ENCODE data around the gene RHOT2. TPM values are rescaled to one million over a fixed set of nuclear protein-coding genes. Genes with fewer than 3 reads are reported as not detected.

Gene RHOT2
- total and polyA plus RNA-seq, 9 of the 15 experiments (the other 6 are each of a cell fraction or from before 2014, with no cell fraction given) = 5.0 to 373 (median 112) TPM

DNA sequence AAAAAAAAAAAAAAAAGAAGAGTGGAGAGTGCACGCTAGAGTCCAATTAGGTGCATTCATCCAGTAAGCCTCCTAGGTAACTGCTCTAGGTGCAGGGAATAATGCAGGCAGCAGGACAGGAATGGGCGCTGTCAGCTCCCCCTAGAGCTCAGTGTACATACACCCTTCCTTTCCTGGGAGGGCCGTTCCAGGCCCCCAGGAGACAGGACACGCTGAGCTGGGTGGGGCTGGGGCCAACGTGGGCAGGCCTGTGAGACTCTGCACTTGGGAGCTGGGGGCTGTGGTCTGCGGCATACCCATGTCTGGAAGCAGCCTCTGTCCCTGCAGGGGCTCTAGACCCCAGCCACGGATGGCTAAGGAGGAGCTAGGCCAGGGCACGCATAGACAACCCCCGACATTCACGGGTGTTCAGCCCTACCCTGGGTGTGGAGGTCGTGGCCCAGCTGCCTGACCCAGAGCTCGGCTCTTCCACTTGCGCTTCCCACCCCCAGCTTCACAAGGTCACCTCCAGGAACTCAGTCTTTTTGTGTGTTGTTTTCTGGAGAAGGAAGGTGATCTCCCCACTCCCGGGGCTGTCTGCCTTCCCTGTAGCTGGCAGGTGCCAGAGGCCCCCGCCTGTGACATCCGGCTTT, 52.0 kb downstream of the RHOT2 start (continued):
- TF ChIP-seq, protein P1, sequence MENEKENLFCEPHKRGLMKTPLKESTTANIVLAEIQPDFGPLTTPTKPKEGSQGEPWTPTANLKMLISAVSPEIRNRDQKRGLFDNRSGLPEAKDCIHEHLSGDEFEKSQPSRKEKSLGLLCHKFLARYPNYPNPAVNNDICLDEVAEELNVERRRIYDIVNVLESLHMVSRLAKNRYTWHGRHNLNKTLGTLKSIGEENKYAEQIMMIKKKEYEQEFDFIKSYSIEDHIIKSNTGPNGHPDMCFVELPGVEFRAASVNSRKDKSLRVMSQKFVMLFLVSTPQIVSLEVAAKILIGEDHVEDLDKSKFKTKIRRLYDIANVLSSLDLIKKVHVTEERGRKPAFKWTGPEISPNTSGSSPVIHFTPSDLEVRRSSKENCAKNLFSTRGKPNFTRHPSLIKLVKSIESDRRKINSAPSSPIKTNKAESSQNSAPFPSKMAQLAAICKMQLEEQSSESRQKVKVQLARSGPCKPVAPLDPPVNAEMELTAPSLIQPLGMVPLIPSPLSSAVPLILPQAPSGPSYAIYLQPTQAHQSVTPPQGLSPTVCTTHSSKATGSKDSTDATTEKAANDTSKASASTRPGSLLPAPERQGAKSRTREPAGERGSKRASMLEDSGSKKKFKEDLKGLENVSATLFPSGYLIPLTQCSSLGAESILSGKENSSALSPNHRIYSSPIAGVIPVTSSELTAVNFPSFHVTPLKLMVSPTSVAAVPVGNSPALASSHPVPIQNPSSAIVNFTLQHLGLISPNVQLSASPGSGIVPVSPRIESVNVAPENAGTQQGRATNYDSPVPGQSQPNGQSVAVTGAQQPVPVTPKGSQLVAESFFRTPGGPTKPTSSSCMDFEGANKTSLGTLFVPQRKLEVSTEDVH (IDR thresholded peaks at IDR 0.05; ENCODE audit: low read depth, partially characterized antibody) = no peak
- TF ChIP-seq CREM (IDR thresholded peaks at IDR 0.05; ENCODE audit: low read depth) = peak; percentile 46
- peak; percentile 77; the same call in 1 of the 2 replicates for TF ChIP-seq ESRRA (IDR thresholded peaks at IDR 0.05; ENCODE audit: borderline replicate concordance, low read depth)
- no peak for TF ChIP-seq KDM2B (CRISPR knock-in tag; IDR thresholded peaks at IDR 0.05)
- TF ChIP-seq RAD21 (CRISPR knock-in tag; conservative IDR thresholded peaks at IDR 0.05 in 1 of 2, IDR thresholded peaks at IDR 0.05 in 1 of 2) = no peak
- TF ChIP-seq SIN3A (IDR thresholded peaks at IDR 0.05; ENCODE audit: borderline replicate concordance in 2 of 2, control insufficient read depth in 1 of 2, low read depth in 2 of 2, low read length in 2 of 2) = peak in 1 of 2 experiments; percentile 25; a peak in 1 of 4 replicates
- TF ChIP-seq CBFA2T3 (IDR thresholded peaks at IDR 0.05) = peak; percentile 30
- 0 out of 2 replicates have a peak, but pooled peaks have one; percentile 40 for TF ChIP-seq HMGXB4 (CRISPR knock-in tag; IDR thresholded peaks at IDR 0.05)
- 0 out of 2 replicates have a peak, but pooled peaks have one; percentile 3 for TF ChIP-seq TCF3 (CRISPR knock-in tag; IDR thresholded peaks at IDR 0.05)
- TF ChIP-seq JUND (IDR thresholded peaks at IDR 0.05; ENCODE audit: borderline replicate concordance, low read depth, low read length) = no peak
- TF ChIP-seq JUND (tag; IDR thresholded peaks at IDR 0.05; ENCODE audit: borderline replicate concordance, low read depth, low read length) = no peak
- 0 out of 2 replicates have a peak, but pooled peaks have one; percentile 29 for TF ChIP-seq SIN3B (IDR thresholded peaks at IDR 0.05; ENCODE audit: low read depth)
- TF ChIP-seq ERF (CRISPR knock-in tag; IDR thresholded peaks at IDR 0.05) = 0 out of 2 replicates have a peak, but pooled peaks have one; percentile 23
- TF ChIP-seq SAFB (IDR thresholded peaks at IDR 0.05; ENCODE audit: borderline replicate concordance, low read depth, low read length) = peak; percentile 28; the same call in 1 of the 2 replicates
- peak; percentile 63 for TF ChIP-seq ZNF384 (IDR thresholded peaks at IDR 0.05; ENCODE audit: low read depth, low read length)
- TF ChIP-seq SMC3 (conservative IDR thresholded peaks at IDR 0.05; ENCODE audit: insufficient read depth, low read depth, low read length) = 0 out of 2 replicates have a peak, but pooled peaks have one; percentile 12
- TF ChIP-seq ESRRB (CRISPR knock-in tag; IDR thresholded peaks at IDR 0.05; ENCODE audit: borderline replicate concordance) = no peak
- peak; percentile 54 to 62 (median 57) for TF ChIP-seq CTCF (IDR thresholded peaks at IDR 0.05 in 2 of 3, conservative IDR thresholded peaks at IDR 0.05 in 1 of 3; ENCODE audit: insufficient read depth in 2 of 3, low read depth in 1 of 3, low read length in 3 of 3)

Data from K562 (cell line).